ENCODE results near the gene POTEM. TPM values are rescaled to one million over a fixed set of nuclear protein-coding genes. Genes with fewer than 3 reads are reported as not detected.
"Not testable (repeated sequence)": the region's sequence is repeated elsewhere in the genome, so short reads cannot be mapped to it uniquely, and the experiment has no call there.

POTEM gene
- not detected for polyA plus RNA-seq (2013, experiment 1 of 2; ENCODE audit: insufficient read length)
- polyA plus RNA-seq (2013, experiment 2 of 2; ENCODE audit: insufficient read length): not detected

DNA sequence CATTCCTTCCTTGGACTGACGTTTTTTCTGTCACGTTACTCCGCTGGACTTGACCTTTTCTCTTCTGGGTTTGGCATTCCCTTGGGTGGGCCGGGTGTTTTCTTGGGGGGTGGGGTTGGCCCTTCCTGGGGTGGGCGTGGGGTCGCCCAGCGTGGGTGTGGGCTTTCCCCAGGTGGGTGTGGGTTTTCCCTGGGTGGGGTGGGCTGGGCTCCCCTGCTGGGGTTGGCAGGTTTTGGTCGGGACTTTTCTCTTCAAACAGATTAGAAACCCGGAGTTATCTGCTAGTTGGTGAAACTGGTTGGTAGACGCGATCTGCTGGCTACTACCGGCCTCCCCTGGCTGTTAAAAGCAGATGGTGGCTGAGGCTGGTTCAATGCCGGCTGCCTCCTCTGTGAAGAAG lies at the start of gene POTEM:
Gene POTEM, plus strand, starts transcription at position 301 of the 400 bp plus-strand sequence. Its CDS starts 52 bp downstream, at position 353.
- not testable (repeated sequence) for DNase-seq

DNA sequence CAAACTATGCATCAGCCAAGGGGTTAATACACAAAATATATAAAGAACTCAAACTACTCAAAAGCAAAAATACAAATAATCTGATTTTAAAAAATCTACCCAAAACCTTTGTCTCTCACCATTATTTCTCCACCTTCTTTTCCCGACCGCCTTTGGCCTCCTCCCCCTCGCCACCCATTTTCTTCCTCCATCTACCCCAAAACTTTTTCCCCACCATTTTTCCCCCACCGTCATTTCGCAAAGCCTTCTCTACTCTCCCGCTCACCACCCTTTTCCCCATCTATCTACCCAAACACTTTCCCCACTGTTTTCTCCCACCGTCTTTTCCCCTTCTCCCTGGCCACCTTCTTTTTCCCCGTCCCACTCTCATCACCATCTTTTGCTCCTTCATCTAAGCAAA lies 48.9 kb upstream of the POTEM start:
- DNase-seq: not testable (repeated sequence)

DNA sequence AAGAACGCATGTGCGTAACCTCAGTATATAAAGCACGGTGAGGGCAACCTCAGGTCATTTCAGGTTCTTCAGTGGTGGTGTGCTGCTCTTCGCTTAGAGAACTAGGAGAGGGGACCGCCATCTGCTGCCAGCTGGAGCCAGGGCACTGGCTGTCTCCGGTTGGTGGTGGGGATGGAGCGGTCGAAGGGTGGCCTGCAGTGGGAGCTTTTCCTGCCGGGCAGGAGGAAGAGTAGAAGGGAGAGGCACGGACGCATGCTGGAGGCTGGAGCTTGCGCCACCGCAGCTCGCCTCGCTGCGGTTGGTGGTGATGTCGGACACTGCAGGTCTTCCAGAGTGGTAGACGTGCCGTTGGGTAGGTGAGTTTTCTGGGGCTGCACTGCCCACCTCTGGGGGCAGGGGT lies 47.2 kb upstream of the POTEM start:
- not testable (repeated sequence) for DNase-seq

DNA sequence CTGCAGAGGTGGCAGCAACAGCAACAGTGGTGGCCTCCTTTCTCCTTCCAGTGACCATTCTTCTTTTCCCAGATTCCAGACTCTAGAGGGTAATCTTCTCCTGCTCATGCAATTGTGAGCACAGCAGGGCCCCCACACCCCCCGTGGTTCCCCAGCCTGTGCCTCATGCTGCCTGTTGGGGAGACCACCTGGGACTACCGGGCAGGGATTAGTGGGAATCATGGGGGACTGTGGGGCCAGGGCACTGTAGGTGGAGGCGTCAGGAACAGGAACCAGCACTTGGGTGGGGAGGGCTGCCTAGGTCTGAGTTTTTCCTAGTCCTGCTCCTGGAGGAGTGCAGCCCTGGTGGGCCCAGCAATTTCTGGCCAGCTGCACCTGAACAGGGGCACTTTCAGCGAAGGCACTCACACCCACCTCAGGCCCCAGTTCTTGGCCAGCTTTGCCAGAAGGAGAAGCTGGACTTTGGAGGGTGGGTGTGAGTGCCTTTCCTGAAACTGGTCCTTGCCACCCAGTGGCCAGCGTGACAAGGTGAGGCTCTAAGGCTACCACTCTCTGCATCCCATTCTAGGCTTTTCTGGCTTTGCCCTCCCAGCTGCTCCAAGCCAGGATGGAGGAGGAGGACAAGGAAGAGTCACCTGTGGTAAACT lies 46.1 kb upstream of the POTEM start:
- not testable (repeated sequence) for DNase-seq

DNA sequence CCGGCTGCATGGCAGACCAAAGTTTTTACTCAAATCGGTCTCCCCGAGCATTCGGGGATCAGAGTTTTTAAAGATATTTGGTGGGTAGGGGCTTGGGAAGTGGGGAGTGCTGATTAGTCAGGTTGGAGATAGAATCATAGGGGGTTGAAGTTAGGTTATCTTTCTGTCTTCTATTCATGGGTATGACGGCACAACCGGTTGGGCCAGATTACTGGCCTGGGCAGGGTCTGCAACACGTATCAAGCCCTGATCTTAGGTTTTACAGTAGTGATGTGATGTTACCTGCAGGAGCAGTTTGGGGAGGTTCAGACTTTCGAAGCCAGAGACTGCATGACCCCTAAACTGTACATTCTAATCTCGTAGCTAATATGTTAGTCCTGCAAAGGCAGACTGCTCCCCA lies 30.4 kb upstream of the POTEM start:
- DNase-seq: not testable (repeated sequence)

DNA sequence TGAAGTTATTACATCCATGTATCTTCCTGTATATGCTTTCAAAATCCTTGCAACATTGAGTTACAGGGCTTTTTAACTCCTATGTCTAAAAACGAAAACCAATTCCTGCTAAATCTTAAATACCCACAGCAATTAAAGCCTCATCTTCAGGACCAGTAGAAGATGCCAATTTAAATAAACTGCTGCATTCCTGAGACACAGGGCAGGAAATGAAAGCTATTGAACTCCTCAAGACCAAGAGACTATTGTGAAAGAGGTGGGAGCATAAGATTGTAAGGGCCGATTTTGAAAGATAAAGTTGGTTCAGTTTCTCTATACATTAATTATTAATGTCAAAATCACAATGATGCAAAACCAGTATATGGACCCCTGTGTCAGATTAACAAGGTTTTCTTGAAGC lies 28.5 kb upstream of the POTEM start:
- DNase-seq: not testable (repeated sequence)

DNA sequence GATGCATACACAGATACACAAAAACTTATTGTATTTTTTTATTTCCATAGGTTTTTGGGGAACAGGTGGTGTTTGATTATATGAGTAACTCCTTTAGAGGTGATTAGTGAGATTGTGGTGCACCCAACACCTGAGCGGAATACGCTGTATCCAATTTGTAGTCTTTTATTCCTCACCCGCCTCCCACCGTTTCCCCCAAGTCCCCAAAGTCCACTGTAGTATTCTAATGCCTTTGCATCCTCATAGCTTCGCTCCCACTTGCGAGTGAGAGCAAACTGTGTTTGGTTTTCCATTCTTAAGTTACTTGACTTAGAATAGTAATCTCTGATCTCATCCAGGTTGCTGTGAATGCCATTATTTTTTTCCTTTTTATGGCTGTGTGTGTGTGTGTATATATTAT lies 17.3 kb upstream of the POTEM start:
- DNase-seq: not testable (repeated sequence)

DNA sequence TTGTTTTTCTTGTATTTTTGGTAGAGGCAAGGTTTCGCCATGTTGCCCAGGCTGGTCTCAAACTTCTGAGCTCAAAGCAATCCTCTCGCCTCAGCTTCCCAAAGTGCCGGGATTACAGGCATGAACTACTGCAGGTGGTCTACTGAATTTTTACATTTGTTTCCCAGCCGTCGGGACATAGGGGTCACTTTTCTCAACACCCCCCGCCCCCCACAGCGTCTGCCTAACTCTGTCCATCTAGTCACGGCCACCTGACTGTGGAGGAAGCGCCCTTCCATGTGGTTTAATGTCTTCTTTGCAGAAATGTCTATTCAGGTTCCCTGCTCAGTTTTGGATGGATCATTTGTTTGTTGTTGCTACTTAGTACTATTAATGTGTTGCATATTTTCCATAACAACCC lies 14.1 kb upstream of the POTEM start:
- DNase-seq: not testable (repeated sequence)

DNA sequence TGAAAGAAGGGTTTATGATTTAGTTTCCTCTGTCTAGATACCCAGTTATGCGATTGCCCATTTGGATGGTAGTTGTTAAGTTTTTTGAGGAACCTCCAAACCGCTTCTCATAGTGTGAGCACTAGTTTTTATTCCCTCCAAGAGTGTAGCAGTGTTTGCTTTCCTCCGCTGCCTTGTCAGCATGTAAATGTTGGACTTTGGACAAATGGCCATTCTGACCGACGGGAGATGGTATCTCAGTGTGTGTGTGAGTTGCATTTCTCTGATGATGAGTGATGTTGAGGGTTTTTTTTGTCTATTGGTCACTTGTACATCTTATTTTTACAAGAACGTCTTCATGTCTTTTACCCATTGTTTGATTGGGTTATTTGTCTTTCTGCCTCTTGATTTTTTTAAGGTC lies 11.4 kb upstream of the POTEM start:
- not testable (repeated sequence) for DNase-seq

DNA sequence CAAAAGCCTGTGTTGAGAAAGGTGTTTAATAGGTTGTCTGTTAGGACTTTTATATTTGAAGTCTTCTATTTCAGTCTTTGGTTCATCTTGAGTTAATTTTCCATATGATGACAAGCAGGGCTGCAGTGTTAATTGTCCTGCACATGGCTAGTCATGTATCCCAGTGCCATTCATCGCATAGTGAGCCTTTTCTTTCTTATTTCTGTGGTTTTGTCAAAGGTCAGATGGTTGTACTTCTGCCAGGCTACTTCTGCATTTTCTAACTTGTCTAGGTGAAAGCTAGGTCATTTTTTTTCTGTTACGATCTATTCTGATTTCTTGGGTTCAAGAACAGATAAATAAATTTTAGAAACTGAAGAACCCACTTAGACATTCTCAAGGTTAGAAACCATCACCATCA lies 5.7 kb upstream of the POTEM start:
- DNase-seq: not testable (repeated sequence)

DNA sequence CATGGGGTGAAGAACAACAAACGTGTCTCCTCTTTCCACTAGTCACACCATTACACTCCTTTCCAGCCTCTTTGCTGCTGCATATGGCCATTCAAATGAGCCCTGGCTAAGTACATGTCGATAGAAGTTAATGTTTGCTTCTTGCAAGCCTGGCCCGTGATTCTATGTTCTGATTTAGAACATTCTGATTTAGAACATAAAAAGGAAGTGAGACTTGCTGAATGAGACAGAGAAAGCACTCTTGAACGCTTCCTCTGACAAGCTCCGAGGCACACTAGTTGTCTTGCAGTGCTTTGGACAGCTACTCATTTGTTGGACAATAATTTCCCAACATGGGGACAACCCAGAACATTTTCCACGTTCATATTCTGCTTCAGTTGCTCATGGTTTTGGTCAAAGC lies 5.1 kb upstream of the POTEM start:
- not testable (repeated sequence) for DNase-seq

DNA sequence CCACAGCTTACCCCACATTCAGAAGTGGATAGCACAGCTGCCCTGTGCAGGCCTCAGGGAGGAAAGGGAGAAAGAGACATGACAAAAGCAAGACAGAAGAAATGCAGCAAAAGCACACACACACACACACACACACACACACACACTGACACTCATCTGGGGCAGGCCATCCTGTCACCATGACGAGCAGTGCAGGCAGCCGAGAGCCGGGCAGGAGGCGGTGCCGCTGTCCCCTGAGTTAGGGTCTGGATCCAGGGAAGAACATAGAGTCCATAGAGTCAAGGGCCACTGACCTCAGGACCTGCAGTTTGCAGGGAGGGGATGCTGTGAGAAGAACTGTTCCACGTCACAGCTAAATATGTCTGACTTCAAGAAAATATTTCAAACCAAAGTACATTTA lies 4.0 kb upstream of the POTEM start:
- DNase-seq: not testable (repeated sequence)

DNA sequence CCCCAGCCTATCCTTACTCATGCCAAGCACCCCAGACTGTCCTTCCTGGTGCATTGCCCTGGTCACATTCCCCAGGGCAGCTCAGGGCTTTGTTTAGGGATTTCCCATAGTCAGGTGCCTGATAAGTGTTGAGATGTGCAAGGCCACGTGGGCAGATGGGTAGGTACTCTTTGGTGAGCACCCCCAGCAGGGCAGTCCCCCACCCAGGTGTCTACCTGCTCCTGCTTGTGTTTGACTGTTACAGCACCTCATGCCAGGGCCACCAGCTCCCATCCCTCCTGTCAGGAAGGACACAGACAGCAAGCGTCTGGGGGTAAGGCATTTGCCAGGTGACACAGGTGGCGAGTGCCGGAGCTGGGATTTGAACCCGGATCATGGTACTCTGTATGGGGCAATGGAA lies 2.4 kb upstream of the POTEM start:
- DNase-seq: not testable (repeated sequence)

DNA sequence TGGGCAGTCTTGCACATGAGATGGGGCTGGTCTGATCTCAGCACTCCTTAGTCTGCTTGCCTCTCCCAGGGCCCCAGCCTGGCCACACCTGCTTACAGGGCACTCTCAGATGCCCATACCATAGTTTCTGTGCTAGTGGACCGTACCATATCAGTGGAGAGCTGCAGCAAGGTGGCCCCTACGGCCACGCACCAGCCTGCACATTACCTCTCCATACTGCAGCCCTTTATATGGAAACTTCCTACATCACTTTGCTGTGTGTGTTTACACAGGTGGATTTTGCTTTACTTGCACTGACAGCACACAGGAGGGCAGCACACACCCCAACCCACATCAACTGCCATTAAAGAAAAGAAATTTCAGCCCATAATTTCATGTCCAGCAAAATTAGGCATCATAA lies 35.3 kb downstream of the POTEM start:
- not testable (repeated sequence) for DNase-seq

DNA sequence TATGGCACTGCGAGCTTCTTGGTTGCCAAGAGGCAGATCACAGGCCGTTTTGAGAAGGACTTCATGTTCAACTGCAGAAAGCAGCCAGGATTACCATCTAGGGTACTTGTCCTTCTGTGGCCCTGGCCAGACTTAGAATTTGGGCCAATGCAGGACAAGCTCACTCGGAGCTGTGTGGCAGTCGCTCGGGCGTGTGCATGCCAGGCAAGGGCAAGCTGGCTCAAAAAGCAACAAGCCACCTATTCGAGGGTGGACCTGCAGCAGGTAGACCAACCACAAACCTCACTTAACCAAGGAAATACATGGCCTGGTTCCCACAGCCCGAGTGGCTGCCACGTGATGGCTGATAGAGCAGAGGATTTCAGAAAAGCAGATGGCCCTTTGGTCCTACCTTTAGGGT lies 39.3 kb downstream of the POTEM start:
- DNase-seq: not testable (repeated sequence)

DNA sequence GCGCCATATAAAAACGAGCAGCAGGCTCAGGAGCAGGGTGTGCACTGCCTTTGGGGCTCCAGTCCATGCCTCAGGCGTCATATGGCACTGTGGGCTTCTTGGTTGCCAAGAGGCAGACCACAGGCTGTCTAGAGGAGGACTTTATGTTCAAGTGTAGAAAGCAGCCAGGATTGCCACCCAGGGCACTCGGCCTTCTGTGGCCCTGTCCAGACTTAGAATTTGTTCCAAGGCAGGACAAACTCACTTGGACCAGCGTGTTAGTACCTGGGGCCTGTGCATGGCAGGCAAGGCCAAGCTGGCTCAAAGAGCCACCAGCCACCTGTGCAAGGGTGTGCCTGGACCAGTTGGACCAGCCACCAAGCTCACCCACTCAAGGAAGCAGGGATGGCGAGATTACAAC lies 40.4 kb downstream of the POTEM start:
- DNase-seq: not testable (repeated sequence)

DNA sequence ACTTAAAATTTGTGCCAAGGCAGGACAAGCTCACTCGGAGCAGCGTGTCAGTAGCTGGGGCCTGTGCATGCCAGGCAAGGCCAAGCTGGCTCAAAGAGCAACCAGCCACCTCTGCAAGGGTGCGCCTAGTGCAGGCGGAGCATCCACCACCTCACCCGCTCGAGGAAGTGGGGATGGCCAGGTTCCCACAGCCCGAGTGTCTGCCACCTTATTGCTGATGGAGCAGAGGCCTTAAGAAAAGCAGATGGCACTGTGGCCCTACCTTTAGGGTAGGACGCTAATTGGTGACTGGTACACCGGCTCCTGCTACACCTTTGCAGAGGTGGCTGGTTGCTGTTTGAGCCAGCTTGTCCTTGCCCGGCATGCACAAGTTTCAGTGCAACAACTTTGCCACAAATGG lies 43.8 kb downstream of the POTEM start:
- not testable (repeated sequence) for DNase-seq

DNA sequence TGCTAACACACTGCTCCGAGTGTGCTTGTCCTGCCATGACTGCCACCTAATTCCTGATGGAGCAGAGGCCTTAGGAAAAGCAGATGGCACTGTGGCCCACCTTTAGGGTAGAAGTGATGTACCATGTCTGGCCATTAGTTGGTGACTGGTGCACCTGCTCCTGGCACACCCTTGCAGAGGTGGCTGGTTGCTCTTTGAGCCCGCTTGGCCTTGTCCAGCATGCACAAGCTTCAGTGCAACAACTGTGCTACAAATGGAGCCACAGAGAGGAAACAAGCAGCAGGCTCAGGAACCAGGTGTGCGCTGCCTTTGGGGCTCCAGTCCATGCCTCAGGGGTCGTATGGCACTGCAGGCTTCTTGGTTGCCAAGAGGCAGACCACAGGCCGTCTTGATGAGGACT lies 44.5 kb downstream of the POTEM start:
- DNase-seq: not testable (repeated sequence)

DNA sequence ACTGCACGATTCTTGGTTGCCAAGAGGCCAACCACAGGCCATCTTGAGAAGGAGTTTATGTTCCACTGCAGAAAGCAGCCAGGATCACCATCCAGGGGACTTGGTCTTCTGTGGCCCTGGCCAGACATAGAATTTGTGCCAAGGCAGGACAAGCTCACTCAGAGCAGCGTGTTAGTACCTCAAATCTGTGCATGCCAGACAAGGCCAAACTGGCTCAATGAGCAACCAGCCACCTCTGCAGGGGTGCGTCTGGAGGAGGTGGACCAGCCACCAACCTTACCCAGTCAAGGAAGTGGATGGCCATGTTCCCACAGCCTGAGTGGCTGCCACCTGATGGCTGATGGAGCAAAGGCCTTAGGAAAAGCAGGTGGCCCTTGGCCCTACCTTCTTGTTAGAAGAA lies 48.0 kb downstream of the POTEM start:
- DNase-seq: not testable (repeated sequence)

DNA sequence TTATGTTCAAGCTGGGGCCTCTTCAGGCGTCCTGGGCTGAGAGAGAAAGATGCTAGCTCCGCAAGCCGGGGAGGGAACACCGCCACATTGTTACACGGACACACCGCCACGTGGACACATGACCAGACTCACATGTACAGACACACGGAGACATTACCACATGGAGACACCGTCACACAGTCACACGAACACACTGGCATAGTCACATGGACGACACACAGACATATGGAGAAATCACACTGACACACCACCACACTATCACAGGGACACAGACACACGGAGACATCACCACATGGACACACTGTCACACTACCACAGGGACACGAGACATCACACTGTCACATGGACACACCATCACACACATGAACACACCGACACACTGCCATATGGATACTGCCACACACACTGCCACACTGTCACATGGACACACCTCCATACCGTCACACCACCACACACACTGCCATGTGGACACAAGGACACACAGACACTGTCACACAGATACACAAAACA lies 57.9 kb downstream of the POTEM start:
- not testable (repeated sequence) for DNase-seq

DNA sequence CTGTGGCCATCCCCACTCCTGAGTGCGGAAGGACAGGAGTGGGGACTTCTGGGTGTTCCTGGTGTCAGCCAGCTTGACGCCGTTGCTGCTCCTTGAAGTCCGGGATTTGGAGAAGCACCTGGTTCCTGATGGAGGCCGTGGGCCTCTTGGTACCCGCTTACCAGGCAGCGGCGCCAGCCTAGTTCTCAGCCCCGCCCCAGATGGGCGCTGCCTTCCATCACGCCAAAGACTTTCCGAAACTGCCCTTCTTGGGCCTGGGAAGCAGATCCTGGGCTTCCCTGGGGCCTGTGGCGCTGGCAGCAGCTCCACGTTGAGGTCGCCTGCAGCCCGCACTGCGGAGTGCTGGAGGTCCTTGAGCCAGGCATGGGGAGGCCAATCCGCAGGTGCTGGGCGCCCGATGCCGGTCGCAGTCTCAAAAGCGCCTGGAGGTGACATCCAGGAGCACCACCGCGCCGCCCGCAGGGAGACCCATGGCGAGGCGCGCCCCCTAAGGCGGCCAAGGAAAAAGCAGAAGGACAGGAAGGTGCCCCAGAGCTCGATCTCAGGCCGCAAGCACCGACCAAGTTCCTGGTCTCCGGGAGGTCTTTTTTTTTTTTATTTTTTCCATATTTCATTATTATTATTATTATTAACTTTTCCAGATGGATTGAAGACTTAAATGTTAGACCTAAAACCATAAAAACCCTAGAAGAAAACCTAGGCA lies 59.6 kb downstream of the POTEM start:
- not testable (repeated sequence) for DNase-seq

DNA sequence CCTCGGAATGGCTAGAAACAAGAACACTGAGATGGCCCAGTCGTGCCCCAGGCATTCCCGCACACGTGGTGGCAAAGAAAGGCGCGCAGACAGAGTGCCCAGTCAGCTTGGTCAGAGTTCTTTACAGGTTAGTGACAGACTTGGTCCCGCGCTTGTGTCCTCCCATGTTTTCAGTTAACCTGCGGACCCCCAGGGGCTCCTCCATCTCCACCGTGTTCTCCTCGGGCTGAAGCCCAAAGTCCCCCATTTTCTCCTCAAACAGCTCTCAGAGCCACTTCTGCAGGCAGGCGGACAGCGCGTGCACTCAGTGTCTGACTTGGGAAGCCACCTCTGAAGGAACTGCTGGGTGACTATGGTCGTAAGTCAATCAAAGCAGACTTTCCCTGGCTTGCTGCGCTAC lies 60.7 kb downstream of the POTEM start:
- DNase-seq: not testable (repeated sequence)

DNA sequence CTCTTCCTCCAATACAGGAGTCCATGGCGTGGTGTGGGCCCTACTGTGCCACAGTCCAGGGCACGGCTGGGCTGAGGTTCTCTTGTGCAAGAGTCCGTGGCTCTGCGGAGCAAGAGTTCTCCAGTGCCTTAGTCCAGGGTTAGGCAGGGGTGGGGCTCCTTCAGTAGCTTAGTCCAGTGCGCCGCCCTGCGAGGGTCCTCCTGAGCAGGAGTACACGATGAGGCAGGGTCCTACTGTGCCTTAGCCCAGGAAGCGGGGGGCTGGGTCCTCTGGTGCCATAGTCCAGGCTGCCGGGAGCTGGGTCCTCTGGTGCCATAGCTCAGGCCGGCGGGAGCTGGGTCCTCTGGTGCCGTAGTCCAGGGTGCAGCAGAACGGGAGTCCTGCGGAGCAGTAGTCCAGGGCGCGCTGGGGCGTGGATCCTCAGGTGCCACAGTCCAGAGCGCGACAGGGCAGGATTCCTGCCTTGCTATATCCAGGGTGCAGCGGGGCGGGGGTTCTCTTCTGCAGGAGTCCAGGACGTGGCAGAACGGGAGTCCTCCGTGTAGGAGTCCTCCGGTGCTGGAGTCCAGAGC lies 69.7 kb downstream of the POTEM start:
- DNase-seq: not testable (repeated sequence)

Data from fibroblast of skin of abdomen (primary cell).